GM18511 (cell line): ENCODE data around the gene TTL.

Experiments used
- ATAC-seq: cut with Tn5 transposase; IDR thresholded peaks from one replicate; pipeline ENCODE4 v1.9.1; 2021; ENCODE audit warnings: mild to moderate bottlenecking, moderate library complexity; ENCODE audit not compliant: unreplicated experiment

TTL gene

DNA sequence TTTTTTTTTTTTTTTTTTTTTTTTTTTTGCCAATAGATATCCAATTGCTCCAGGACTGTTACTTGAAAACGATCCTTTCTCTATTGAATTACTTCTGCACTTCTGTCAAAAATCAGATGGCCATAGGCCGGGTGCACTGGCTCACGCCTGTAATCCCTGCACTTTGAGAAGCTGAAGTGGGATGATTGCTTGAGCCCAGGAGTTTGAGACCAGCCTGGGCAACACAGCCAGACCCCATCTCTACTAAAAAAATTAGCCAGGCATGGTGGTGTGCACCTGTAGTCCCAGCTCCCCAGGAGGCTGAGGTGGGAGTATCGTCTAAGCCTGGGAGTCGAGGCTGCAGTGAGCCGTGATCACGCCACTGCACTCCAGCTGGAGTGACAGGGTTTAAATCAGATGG, 98.1 kb downstream of the TTL start:
- ATAC-seq = no peak

DNA sequence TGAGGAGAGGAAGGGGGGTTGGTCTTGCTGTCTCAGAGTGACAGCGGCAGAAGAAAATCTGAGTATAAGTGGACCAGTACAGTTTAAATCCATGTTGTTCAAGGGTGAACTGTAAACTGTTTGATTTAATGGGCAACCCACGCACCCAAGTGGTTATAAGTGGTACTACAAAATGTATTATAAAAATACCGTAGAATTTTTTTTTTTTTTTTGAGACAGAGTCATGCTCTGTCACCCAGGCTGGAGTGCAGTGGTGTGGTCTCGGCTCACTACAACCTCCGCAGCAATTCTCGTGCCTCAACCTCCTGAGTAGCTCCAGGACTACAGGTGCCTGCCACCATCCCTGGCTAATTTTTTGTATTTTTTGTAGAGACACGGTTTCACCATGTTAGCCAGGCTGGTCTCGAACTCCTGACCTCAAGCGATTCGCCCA, 100.4 kb downstream of the TTL start:
- ATAC-seq = no peak

DNA sequence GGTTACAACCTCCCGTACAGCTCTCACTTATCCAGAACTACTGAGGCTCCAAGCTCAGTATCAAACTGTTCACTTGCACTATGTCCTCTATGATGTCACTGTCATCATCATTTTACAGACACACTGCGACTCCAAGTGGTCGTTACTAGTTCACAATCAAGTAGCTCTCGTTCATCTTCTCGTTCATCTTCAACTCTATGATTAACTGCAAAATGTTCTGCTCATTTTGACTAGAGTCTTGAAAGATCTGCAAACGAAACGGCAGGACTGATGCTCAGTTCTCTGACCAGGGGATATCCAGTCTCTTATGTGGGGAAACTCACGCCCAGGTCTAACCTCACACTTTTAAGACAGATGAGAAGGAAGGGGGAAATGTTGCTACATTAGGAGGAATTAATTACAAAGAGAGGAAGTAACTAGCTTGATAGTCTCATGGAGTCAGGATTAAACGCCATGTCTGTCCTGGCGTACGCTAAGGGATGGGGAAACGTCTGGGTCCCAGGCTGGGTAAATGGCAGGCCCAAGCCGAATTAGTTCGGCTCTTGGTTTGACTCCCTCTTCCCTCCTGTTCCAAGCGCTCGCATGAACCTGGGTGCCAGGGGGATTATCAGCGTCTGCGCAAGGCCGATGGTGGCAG, 101.7 kb downstream of the TTL start:
- no peak for ATAC-seq

DNA sequence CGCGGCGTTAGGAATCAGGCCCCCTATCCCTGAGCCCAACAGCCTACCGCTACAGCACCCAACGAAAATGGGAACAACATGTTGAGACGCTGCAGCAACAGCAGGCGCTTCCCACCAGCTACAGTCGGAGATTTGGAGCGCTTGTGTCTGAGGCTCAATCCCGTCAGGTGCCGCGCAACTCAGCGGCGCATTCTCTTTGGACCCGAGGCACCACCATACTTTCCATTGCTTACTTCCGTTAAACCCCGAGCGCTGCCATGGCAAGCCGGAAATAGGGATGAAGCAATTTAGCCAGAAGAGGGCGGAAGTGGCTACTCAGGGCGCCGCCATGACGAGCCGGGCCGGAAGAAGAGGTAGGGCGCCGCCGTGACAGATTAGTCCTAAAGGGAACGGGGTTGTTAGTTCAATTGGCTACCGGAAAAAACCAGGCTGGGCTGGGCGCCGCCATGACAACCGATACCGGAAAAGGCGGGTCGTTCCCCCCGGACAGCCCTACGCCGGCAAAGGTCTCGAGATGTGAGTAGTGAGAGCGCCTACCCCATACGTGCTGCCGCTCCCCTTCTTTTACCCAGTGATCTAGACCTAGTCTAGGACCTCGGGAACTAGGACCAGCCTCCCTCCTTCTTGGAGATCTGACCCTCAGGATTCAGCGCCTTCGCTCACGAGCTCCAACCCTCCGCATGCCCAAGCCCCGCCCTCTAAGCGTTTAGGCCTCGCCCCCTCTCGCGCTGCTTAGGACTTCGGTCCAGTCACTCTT, 102.4 kb downstream of the TTL start, which contains the start of gene CHCHD5:
CHCHD5 (plus strand) TSS at position 476 of the 757 bp plus-strand sequence; CDS start at position 515, 39 bp downstream.
- peak; percentile 87 for ATAC-seq

DNA sequence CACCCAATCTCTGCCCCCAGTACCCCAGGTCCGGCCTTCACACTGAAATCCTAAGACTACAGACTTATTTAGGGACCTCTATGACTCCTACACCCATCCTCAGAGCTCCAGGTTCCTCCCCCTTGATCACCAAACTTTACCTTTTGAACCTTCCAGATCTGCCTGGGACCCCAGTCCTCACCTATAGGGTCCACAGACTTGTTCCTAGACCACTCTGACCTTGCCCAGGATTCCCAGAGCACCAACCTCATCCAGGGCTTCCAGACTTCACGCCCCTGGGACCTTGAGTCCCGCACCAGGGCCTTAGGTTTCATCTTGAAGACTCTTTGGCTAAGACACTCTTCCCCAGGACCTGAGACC, 102.9 kb downstream of the TTL start:
- no peak for ATAC-seq

DNA sequence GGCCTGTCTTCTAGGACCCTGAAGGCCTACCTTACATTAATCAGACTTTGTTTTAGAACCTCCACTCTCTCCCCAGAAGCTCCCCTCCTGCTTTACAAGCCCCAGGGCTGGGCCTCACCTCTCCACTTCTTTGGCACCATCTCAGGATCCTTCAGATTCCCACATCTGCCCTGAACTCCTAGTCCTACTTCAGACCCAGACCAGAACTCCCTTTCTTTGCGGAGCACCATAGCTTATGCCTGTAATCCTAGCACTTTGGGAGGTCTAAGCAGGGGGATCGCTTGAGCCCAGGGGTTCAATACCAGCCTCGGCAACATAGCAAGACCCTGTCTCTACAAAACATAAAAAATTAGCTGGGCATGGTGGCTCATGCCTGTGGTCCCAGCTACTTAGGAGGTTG, 103.4 kb downstream of the TTL start:
- no peak for ATAC-seq

DNA sequence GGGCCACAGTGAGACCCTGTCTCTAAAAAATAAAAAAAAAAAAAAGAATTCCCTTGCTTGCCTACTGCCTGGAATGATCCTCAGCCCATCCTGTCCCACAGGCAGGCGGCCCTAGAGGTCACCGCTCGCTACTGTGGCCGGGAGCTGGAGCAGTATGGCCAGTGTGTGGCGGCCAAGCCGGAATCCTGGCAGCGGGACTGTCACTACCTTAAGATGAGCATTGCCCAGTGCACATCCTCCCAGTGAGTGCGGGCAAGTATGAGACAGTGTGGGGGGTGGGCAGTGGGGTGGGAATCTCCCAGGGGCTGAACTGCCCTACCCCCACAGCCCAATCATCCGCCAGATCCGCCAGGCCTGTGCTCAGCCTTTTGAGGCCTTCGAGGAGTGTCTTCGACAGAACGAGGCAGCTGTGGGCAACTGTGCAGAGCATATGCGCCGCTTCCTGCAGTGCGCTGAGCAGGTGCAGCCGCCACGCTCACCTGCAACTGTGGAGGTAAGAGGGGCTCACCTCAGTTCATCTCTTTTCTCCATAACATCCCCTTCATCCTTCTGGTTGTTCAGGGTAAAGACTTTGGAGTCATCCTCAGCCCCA, 104.0 kb downstream of the TTL start:
- no peak for ATAC-seq

DNA sequence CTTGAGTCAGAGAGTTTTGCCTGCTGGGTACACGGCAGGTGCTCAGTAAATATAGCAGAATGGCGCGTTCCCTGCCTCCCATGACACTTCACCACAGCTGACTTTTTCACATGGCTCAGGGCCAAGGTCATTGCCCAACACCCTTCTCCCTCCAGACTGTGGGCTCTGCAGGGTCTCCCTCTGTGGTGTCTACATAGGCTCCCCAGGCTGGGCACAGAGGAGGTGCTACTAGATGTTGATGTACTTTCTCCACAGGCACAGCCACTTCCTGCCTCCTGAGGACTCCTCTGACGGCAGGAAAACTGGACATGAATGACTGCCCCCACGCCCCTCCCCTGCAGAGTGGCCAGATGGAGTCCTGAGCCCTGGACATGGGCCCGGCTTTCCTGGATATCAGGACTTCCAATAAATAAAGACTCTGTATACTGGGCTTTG, 106.7 kb downstream of the TTL start:
- ATAC-seq = no peak
